GM12892 (cell line): ENCODE data around the gene FBXO15.

Experiments
- POLR2A ChIP-seq: IDR thresholded peaks from 2 replicates; pipeline ENCODE4 v1.6.1; 2011; ENCODE audit warnings: low read depth, low read length, control low read depth
- POLR2AphosphoS5 ChIP-seq: IDR thresholded peaks from 2 replicates; pipeline ENCODE4 v1.6.1; 2011; ENCODE audit warnings: low read depth, low read length, control low read depth
- TAF1 ChIP-seq: IDR thresholded peaks from 2 replicates; pipeline ENCODE4 v1.6.1; 2011; ENCODE audit warnings: low read depth, mild to moderate bottlenecking, control low read depth, low read length, borderline replicate concordance

DNA sequence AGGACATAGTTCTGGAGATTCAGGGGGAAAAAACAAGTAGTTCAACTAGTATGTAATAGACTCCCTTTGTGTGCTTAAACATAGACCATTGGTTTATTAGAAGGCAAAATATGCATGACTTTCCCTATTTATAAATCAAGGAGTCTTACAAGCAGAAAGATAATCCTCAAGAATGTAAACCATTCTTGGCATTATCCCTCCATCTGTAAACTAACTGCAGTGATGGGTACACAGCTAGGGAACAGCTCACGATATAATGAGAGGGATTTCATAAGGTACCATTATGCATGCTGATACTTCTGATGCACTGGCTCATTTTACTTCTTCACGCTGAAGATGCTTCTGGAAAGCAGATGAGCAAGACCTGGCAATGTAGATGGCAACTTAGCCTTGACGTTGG is 878 bp downstream of the FBXO15 start:
- TF ChIP-seq TAF1: no peak
- no peak for TF ChIP-seq POLR2A
- no peak for TF ChIP-seq POLR2AphosphoS5
